Spleen (tissue), 11 donors: ENCODE data around the gene SLC25A34. TPM values are rescaled to one million over a fixed set of nuclear protein-coding genes. Genes with fewer than 3 reads are reported as not detected.
"Not testable (repeated sequence)": the region's sequence is repeated elsewhere in the genome, so short reads cannot be mapped to it uniquely, and the experiment has no call there.

Experiments
- DNase-seq: peaks from one replicate; pipeline ENCODE4 v3.0.0-alpha.2; 2020
- H3K27ac ChIP-seq, 8 donors: fragments of 200-600 bp; sonication (generic) in 7 of 8; 1 replicate in 4 of 8; 2 replicates in 4 of 8; pipeline versions ENCODE4 v1.5.0 to v1.8.0; 2016 to 2021; ENCODE audit warnings: inconsistent platforms in 4 of 8, mild to moderate bottlenecking in 4 of 8, moderate library complexity in 1 of 8
- H3K27me3 ChIP-seq, 7 donors: fragments of 200-600 bp; sonication (generic) in 6 of 7; replicated peaks in 1 of 7; 1 replicate in 4 of 7; 2 replicates in 3 of 7; pipeline versions ENCODE4 v1.5.0 to v1.8.0; 2016 to 2021; ENCODE audit warnings: inconsistent platforms in 3 of 7, mild to moderate bottlenecking in 1 of 7
- H3K36me3 ChIP-seq, 6 donors: fragments of 200-600 bp; sonication (generic) in 5 of 6; 1 replicate in 4 of 6; 2 replicates in 2 of 6; pipeline versions ENCODE4 v1.5.0 to v1.8.0; 2016 to 2021; ENCODE audit warnings: inconsistent platforms in 2 of 6
- H3K4me1 ChIP-seq, 6 donors: fragments of 200-600 bp; sonication (generic) in 5 of 6; 1 replicate in 3 of 6; 2 replicates in 3 of 6; pipeline versions ENCODE4 v1.5.0 to v1.8.0; 2016 to 2021; ENCODE audit warnings: inconsistent platforms in 3 of 6
- H3K4me3 ChIP-seq, 8 donors: fragments of 200-600 bp; sonication (generic) in 7 of 8; 1 replicate in 4 of 8; 2 replicates in 4 of 8; pipeline versions ENCODE4 v1.5.0 to v1.8.0; 2016 to 2021; ENCODE audit warnings: inconsistent platforms in 4 of 8, mild to moderate bottlenecking in 4 of 8, moderate library complexity in 2 of 8
- H3K9me3 ChIP-seq, 8 donors: fragments of 200-600 bp; sonication (generic) in 7 of 8; 1 replicate in 4 of 8; 2 replicates in 4 of 8; pipeline versions ENCODE4 v1.5.0 to v1.8.0; 2016 to 2021; ENCODE audit warnings: inconsistent platforms in 4 of 8
- CTCF ChIP-seq, 11 experiments: fragments of 200-600 bp in 7 of 11; fragments of 450-650 bp in 4 of 11; sonication (generic) in 4 of 11; IDR thresholded peaks in 8 of 11; conservative IDR thresholded peaks in 3 of 11; 1 replicate in 7 of 11; 2 replicates in 4 of 11; pipeline versions ENCODE4 v1.4.0 to v1.8.0; 2016 to 2021; ENCODE audit warnings: antibody characterized with exemption in 11 of 11, inconsistent platforms in 4 of 11, mild to moderate bottlenecking in 1 of 11
- POLR2A ChIP-seq, 3 donors: fragments of 450-650 bp; IDR thresholded peaks; one replicate each; pipeline ENCODE4 v1.5.1; 2017; ENCODE audit warnings: antibody characterized with exemption in 3 of 3, mild to moderate bottlenecking in 1 of 3
- POLR2AphosphoS5 ChIP-seq, 3 donors: sonication (generic); formaldehyde crosslinking; IDR thresholded peaks; one replicate each; pipeline ENCODE4 v1.5.1; 2017; ENCODE audit warnings: antibody characterized with exemption in 3 of 3
- WGBS, 5 donors: extraction: QIAGEN DNeasy Blood & Tissue Kit in 3 of 5; methylation state at CpG; one replicate each; pipeline versions ENCODE4 v1.1.5 to v1.1.7; 2013 to 2018; 5-methylcytosine and 5-hydroxymethylcytosine counted together
- intact Hi-C: fragments of 100-400 bp; cut with DNase I; formaldehyde crosslinking; loops from one replicate; pipeline ENCODE4 v1.15.0; 2023; ENCODE audit warnings: low total_unique reads
- polyA plus RNA-seq, 3 donors: library from polyadenylated mRNA; stranded (reverse); fragments of 200-250 nt; gene quantifications; one replicate each; pipeline ENCODE4 v1.2.1, GENCODE V29; 2013
- total RNA-seq, 7 donors: library from RNA; depleted of rRNA in 3 of 7; stranded (reverse); fragments of >200 nt in 3 of 7; fragmentation: NEBNext Ultra II Directional in 4 of 7; extraction: Animal tissue kit (Norgen Biotek cat#: 25700) in 4 of 7; gene quantifications; one replicate each; pipeline versions ENCODE4 v1.1.0 to v1.2.1, GENCODE V29; 2016 to 2021
- donor health status: healthy with polysubstance abuse.
- donor health status: DM: no; HTN: no; CAD: no; lungs with moderate emphysema.
- donor health status: DM: no; HTN: no; CAD: no.
- donor health status: Bipolar disorder and iron deficiency.
- donor health status: healthy.
- donor health status: DM: no; HTN: no; CAD: no.
- donor health status: DM: yes; HTN: yes; CAD: no.

SLC25A34 gene
- total and polyA plus RNA-seq, 10 donors: 0.77 to 3.7 (median 2.5) TPM

- H3K9me3 ChIP-seq: peaks cover 0 to 4% (median 0%) of the 10 kb centered on the region in 8 donors
- H3K36me3 ChIP-seq: peaks cover 0 to 32% (median 0%) of the 10 kb centered on the region in 6 donors
- 95 to 100% (median 97%) methylated on average over 2 of the region's 2 CpGs for WGBS, 5 donors
- no peak overlapping the region for H3K4me3 ChIP-seq
- intact Hi-C loops: no loop called here
- no peaks in the 10 kb centered on the region for H3K27me3 ChIP-seq
- TF ChIP-seq POLR2A (IDR thresholded peaks at IDR 0.05) (no peak), POLR2AphosphoS5 (IDR thresholded peaks at IDR 0.05) (no peak), CTCF (IDR thresholded peaks at IDR 0.05 in 8 of 11, conservative IDR thresholded peaks at IDR 0.05 in 3 of 11) (no peak)
- no peak for DNase-seq
- H3K4me1 ChIP-seq: peaks cover 22 to 95% (median 56%) of the 10 kb centered on the region in 6 donors
- H3K27ac ChIP-seq: peak overlapping the region in 6 of 8 donors; percentile 59 to 89 (median 87)
These were observed 37.9 kb upstream of the SLC25A34 start for GRCh38 chr1:15698201-15698600.

GRCh38 chr1:15699321-15699720 lies 36.7 kb upstream of the SLC25A34 start:
- intact Hi-C loops, H3K27ac ChIP-seq, DNase-seq, H3K9me3 ChIP-seq, H3K4me3 ChIP-seq, H3K27me3 ChIP-seq: not testable (repeated sequence)
- 89 to 98% (median 96%) methylated on average over 4 of the region's 4 CpGs for WGBS, 5 donors
- Histone ChIP-seq H3K36me3 (peaks cover 0 to 21% (median 0%) of the 10 kb centered on the region in 6 donors), H3K4me1 (peaks cover 24 to 95% (median 66%) of the 10 kb centered on the region in 6 donors)

- Histone ChIP-seq H3K4me1 (peaks cover 24 to 92% (median 69%) of the 10 kb centered on the region in 6 donors), H3K27me3 (no peaks in the 10 kb centered on the region), H3K36me3 (peaks cover 0 to 32% (median 2%) of the 10 kb centered on the region in 6 donors), H3K27ac (peak overlapping the region in 1 of 8 donors; percentile 15), H3K4me3 (no peak overlapping the region), H3K9me3 (peaks cover 0 to 4% (median 0%) of the 10 kb centered on the region in 8 donors)
- intact Hi-C loops: no loop called here
- 69 to 86% (median 85%) methylated on average over 6 of the region's 6 CpGs for WGBS, 5 donors
- DNase-seq: no peak
- TF ChIP-seq POLR2AphosphoS5 (IDR thresholded peaks at IDR 0.05) (no peak), CTCF (IDR thresholded peaks at IDR 0.05 in 8 of 11, conservative IDR thresholded peaks at IDR 0.05 in 3 of 11) (no peak), POLR2A (IDR thresholded peaks at IDR 0.05) (no peak)
These were observed 35.5 kb upstream of the SLC25A34 start for GRCh38 chr1:15700508-15700907.

GRCh38 chr1:15701784-15702183 lies 34.3 kb upstream of the SLC25A34 start:
- TF ChIP-seq CTCF (IDR thresholded peaks at IDR 0.05 in 8 of 11, conservative IDR thresholded peaks at IDR 0.05 in 3 of 11) (no peak), POLR2A (IDR thresholded peaks at IDR 0.05) (no peak), POLR2AphosphoS5 (IDR thresholded peaks at IDR 0.05) (no peak)
- WGBS, 5 donors: 81 to 93% (median 90%) methylated on average over 7 to 8 of the region's 8 CpGs
- peaks cover 0 to 4% (median 0%) of the 10 kb centered on the region in 8 donors for H3K9me3 ChIP-seq

More at GRCh38 chr1:15701784-15702183, 34.3 kb upstream of the SLC25A34 start:
- H3K27me3 ChIP-seq: no peaks in the 10 kb centered on the region
- peaks cover 0 to 35% (median 9%) of the 10 kb centered on the region in 6 donors for H3K36me3 ChIP-seq
- H3K27ac ChIP-seq: peak overlapping the region in 2 of 8 donors; percentile 24 to 83
- no peak for DNase-seq
- peaks cover 20 to 92% (median 62%) of the 10 kb centered on the region in 6 donors for H3K4me1 ChIP-seq
- intact Hi-C loops: no loop called here
- H3K4me3 ChIP-seq: no peak overlapping the region
